ENCODE results near the gene PPM1B. TPM values are rescaled to one million over a fixed set of nuclear protein-coding genes. Genes with fewer than 3 reads are reported as not detected.

The PPM1B gene
- total and polyA plus RNA-seq, 2 of the 8 experiments (the other 6 are each of a cell fraction or from before 2014, with no cell fraction given), result 43.6 to 126 TPM

DNA sequence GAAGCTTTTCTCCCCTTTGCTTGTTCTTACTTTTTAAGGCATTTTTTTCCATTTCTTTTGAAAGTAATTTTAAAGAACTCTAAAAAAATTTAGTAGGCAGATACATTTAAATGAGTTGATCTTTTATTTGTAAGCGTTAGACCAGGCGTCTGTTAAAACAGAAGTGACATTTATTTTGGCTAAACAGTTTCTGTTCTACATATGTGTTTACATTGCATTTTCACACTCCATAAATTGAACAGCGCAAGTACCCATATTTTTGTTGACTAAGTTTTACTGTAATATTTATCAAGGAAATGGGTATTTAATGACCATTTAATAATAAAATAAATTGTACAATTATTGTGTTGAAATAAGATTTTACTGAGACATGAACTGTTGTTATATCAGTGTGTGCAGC, 21.9 kb downstream of the PPM1B start:
- 90% methylated on average over 3 of the region's 3 CpGs; no CpG with 5 or more reads in 1 of the 2 experiments for WGBS, 2 experiments (ENCODE audit: extremely low coverage in 1 of 2, insufficient coverage in 1 of 2, insufficient read length in 1 of 2, insufficient replicate concordance in 2 of 2, low coverage in 1 of 2, low lambda C conversion rate in 2 of 2, missing lambda C conversion rate in 1 of 2)
- Histone ChIP-seq H3K4me3 (ENCODE audit: extremely low read depth in 1 of 4, insufficient read depth in 2 of 4, low read depth in 3 of 4, low read length in 4 of 4) (no peak overlapping the region), H3K79me2 (ENCODE audit: control insufficient read depth in 1 of 2, insufficient read depth in 2 of 2, low read length in 2 of 2) (peaks cover 41 to 99% of the 10 kb centered on the region in 2 experiments), H4K20me1 (replicated peaks in 1 of 2; ENCODE audit: control insufficient read depth in 1 of 2, insufficient read depth in 2 of 2, low read length in 2 of 2) (peaks cover 9 to 12% of the 10 kb centered on the region in 2 experiments), H3K4ac (replicated peaks; ENCODE audit: insufficient read length, low read depth, low read length) (no peak overlapping the region), H4K8ac (ENCODE audit: extremely low read depth, insufficient read depth, low read length) (no peak overlapping the region), H3K23ac (ENCODE audit: insufficient read length) (no peak overlapping the region), H3K18ac (ENCODE audit: extremely low read depth, low read length) (no peak overlapping the region), H3K9me3 (ENCODE audit: insufficient read depth in 2 of 2, low read depth in 1 of 2, low read length in 1 of 2) (no peaks in the 10 kb centered on the region), H4K91ac (replicated peaks; ENCODE audit: insufficient read length, low read length) (no peak overlapping the region), H3K4me2 (ENCODE audit: insufficient read depth in 1 of 2, low read depth in 2 of 2, low read length in 2 of 2) (no peak overlapping the region), H3K4me1 (replicated peaks in 1 of 4; ENCODE audit: control insufficient read depth in 3 of 4, insufficient read depth in 4 of 4, low read length in 3 of 4) (peaks cover 0 to 4% (median 2%) of the 10 kb centered on the region in 4 experiments; a peak in 3 of 7 replicates), H3K36me3 (ENCODE audit: control insufficient read depth in 2 of 4, insufficient read depth in 4 of 4, low read length in 3 of 4) (peaks cover 0 to 5% (median 2%) of the 10 kb centered on the region in 4 experiments; a peak in 3 of 8 replicates), H3K23me2 (ENCODE audit: low read depth, low read length) (no peaks in the 10 kb centered on the region), H3K27me3 (replicated peaks in 1 of 4; ENCODE audit: control insufficient read depth in 3 of 4, extremely low read depth in 1 of 4, insufficient read depth in 3 of 4, low read length in 3 of 4) (no peaks in the 10 kb centered on the region), H3K27ac (ENCODE audit: low read depth, low read length) (no peak overlapping the region), H3K9ac (replicated peaks in 1 of 4; ENCODE audit: extremely low read depth in 1 of 4, low read depth in 3 of 4, low read length in 3 of 4) (no peak overlapping the region), H3K56ac (replicated peaks; ENCODE audit: insufficient read length, low read depth, low read length) (no peak overlapping the region), H4K5ac (ENCODE audit: insufficient read length, low read depth, low read length) (no peak overlapping the region), H2AFZ (ENCODE audit: low read length) (no peak overlapping the region), H2BK120ac (replicated peaks; ENCODE audit: low read depth, low read length) (no peak overlapping the region), H2BK20ac (ENCODE audit: low read length) (no peak overlapping the region), H2BK5ac (ENCODE audit: low read depth, low read length) (no peak overlapping the region), H2BK15ac (ENCODE audit: low read length) (no peak overlapping the region), H3K79me1 (ENCODE audit: low read depth, low read length) (peaks cover 2% of the 10 kb centered on the region; the same call in 1 of the 2 replicates), H3K14ac (ENCODE audit: insufficient read length) (no peak overlapping the region), H2BK12ac (ENCODE audit: low read depth, low read length) (no peak overlapping the region), H2AK5ac (ENCODE audit: low read depth, low read length) (no peak overlapping the region)
- DNase-seq (ENCODE audit: low read depth in 1 of 2, low spot score in 2 of 2) (no peak), FAIRE-seq (no peak)
- POLR2A ChIA-PET (ENCODE audit: partially characterized antibody), result interaction anchor here (0.9 to 3.1 kb wide), 2 partner anchors 15 to 20 kb away, joined by 3 to 7 read pairs; no protein-coding TSS in a partner anchor
- CTCF ChIA-PET (ENCODE audit: partially characterized antibody), result interaction anchor here (0.7 to 1.0 kb wide), 5 partner anchors 12 to 527 kb away, joined by 3 read pairs; no protein-coding TSS in a partner anchor
- TF ChIP-seq, protein P1, sequence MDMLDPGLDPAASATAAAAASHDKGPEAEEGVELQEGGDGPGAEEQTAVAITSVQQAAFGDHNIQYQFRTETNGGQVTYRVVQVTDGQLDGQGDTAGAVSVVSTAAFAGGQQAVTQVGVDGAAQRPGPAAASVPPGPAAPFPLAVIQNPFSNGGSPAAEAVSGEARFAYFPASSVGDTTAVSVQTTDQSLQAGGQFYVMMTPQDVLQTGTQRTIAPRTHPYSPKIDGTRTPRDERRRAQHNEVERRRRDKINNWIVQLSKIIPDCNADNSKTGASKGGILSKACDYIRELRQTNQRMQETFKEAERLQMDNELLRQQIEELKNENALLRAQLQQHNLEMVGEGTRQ (IDR thresholded peaks at IDR 0.05; ENCODE audit: low read length), result no peak
- TF ChIP-seq SP4 (IDR thresholded peaks at IDR 0.05; ENCODE audit: low read length) (no peak), RBBP5 (IDR thresholded peaks at IDR 0.05; ENCODE audit: borderline replicate concordance, low read depth, low read length) (no peak), KDM1A (IDR thresholded peaks at IDR 0.05; ENCODE audit: borderline replicate concordance, low read length) (no peak), CEBPB (IDR thresholded peaks at IDR 0.05; ENCODE audit: low read depth, low read length) (no peak), ZNF274 (IDR thresholded peaks at IDR 0.05; ENCODE audit: borderline replicate concordance, extremely low read depth, low read length) (no peak), TCF12 (IDR thresholded peaks at IDR 0.05; ENCODE audit: low read depth, low read length) (no peak), SIRT6 (IDR thresholded peaks at IDR 0.05; ENCODE audit: low read length) (no peak), FOSL1 (IDR thresholded peaks at IDR 0.05; ENCODE audit: insufficient read depth, low read depth, low read length) (no peak), CHD1 (IDR thresholded peaks at IDR 0.05; ENCODE audit: low read depth, low read length) (no peak)
- TF ChIP-seq, protein P2, sequence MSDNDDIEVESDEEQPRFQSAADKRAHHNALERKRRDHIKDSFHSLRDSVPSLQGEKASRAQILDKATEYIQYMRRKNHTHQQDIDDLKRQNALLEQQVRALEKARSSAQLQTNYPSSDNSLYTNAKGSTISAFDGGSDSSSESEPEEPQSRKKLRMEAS (IDR thresholded peaks at IDR 0.05), result no peak
- TF ChIP-seq, protein P3, sequence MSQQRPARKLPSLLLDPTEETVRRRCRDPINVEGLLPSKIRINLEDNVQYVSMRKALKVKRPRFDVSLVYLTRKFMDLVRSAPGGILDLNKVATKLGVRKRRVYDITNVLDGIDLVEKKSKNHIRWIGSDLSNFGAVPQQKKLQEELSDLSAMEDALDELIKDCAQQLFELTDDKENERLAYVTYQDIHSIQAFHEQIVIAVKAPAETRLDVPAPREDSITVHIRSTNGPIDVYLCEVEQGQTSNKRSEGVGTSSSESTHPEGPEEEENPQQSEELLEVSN (IDR thresholded peaks at IDR 0.05), result no peak
